ENCODE measurements around the gene TERB1. TPM values are rescaled to one million over a fixed set of nuclear protein-coding genes. Genes with fewer than 3 reads are reported as not detected.

TERB1 gene
- total RNA-seq, 5 donors from 2014 or later (not counting 1 experiment from before 2014, with no cell fraction given) = 0.10 to 0.12 TPM; not detected in 3

GRCh38 chr16:66832190-66832589 lies 30.8 kb upstream of the TERB1 start:
- no CpG with 5 or more reads among the region's 3 CpGs for WGBS (ENCODE audit: insufficient coverage)
- ATAC-seq (replicated peaks in 1 of 4) (no peak), DNase-seq (no peak)
- peaks cover 0 to 19% of the 10 kb centered on the region in 2 experiments for H3K27me3 ChIP-seq (replicated peaks in 1 of 2; ENCODE audit: control insufficient read depth in 2 of 2, extremely low read depth in 1 of 2, insufficient read depth in 2 of 2, low read length in 1 of 2)
- H3K27ac ChIP-seq (ENCODE audit: low read length) = no peak overlapping the region
- Mint-ChIP-seq H3K4me1 (peaks cover 21 to 28% (median 28%) of the 10 kb centered on the region in 3 donors), H3K27me3 (peaks cover 0 to 5% of the 10 kb centered on the region in 2 donors), H3K4me3 (peak overlapping the region in 1 of 3 donors; percentile 67), H3K36me3 (peaks cover 3% of the 10 kb centered on the region), H3K9me3 (no peaks in the 10 kb centered on the region), H3K27ac (no peak overlapping the region)
- no peak overlapping the region for H3K4me3 ChIP-seq (ENCODE audit: control insufficient read depth in 1 of 2, extremely low read depth in 1 of 2, low read length in 1 of 2)
- H3K9me3 ChIP-seq = no peaks in the 10 kb centered on the region
- ChIA-PET CTCF (interaction anchor here (0.6 to 3.9 kb wide), 3 partner anchors 36 to 987 kb away, joined by 3 to 38 read pairs (median 6); no protein-coding TSS in a partner anchor), POLR2A (no interaction called here)
- H3K36me3 ChIP-seq (ENCODE audit: control insufficient read depth in 2 of 2, extremely low read depth in 1 of 2, insufficient read depth in 1 of 2, low read length in 1 of 2) = peaks cover 0 to 5% of the 10 kb centered on the region in 2 donors
- peaks cover 8 to 28% of the 10 kb centered on the region in 2 experiments for H3K4me1 ChIP-seq (ENCODE audit: control insufficient read depth in 1 of 2, extremely low read depth in 1 of 2, insufficient read depth in 2 of 2, low read length in 2 of 2)

DNA sequence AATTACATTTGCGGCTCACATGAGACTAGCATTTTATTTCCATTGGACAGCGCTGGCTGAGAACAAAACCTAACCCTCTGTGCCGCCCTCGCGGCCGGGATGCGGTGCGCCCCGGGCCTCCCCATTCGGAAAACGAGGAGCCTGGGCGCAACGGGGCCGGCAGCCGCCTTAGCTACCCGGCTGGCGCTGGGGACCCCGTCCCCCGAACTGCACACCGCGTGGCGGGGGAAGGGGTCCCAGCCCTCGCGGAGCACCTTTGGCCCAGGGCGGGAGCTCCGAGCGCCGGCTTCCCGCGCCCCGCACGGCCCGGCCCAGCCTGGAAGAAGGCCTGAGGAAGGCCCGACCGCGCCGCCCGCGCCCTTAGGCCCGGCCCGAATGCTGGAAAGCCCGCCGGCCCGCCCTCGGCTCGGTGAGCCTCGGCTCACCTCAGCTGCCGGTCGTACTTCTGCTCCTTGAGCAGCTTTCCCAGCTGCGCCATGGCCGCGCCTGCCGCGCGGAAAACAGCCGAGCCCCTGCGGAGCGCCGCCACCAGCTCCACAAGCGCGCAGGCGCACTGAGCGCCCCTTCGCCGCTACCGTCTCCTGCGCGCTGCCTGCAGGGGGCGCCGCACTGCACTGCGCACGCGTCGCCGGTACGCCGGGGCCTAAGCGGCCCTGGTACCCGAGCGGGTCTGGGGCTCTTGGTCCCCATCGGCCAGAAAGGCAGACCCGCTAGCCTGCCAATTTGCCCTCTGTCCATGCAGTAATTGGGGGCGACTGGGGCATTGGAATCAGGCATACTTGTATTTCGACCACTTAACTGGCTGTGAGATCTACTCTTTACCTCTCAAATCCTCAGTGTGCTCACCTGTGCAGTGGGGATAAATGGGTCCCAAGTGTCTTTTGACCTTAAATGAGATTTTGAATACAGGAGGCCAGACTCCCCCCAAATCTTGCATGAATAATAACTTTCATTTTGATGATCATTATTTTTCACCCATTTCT lies 29.3 kb upstream of the TERB1 start, which contains the start of gene NAE1:
Gene NAE1, minus strand, starts transcription at position 555 of the 983 bp plus-strand sequence. Its CDS starts 77 bp downstream, at position 478.
- CTCF ChIA-PET = interaction anchor here (0.5 to 3.9 kb wide), 24 partner anchors 9 to 837 kb away, joined by 3 to 38 read pairs (median 4); partner anchors contain the start of genes CMTM3 (in 1 of the 2), DYNC1LI2 (in 1 of the 2), PDP2 (in 1 of the 2) and TMEM208 (in 1 of the 2)
- H3K27ac Mint-ChIP-seq = peak within 1 kb of the TSS in 1 of 2 donors; percentile 48
- no peaks in the 10 kb centered on the region for H3K9me3 ChIP-seq
- peaks cover 31 to 38% (median 36%) of the 10 kb centered on the region in 3 donors for H3K4me1 Mint-ChIP-seq
- no peak within 1 kb of the TSS for H3K27ac ChIP-seq (ENCODE audit: low read length)
- H3K4me3 ChIP-seq (ENCODE audit: control insufficient read depth in 1 of 2, extremely low read depth in 1 of 2, low read length in 1 of 2) = peak within 1 kb of the TSS; percentile 64 to 90
- DNase-seq (peak; percentile 74 to 97 (median 86)), ATAC-seq (replicated peaks in 1 of 4) (peak; percentile 94 to 99 (median 95))
- POLR2A ChIA-PET = interaction anchor here in 1 of 2 donors (0.6 to 0.7 kb wide), 3 partner anchors 33 to 1446 kb away, joined by 3 read pairs; no protein-coding TSS in a partner anchor
- peak within 1 kb of the TSS; percentile 67 to 77 (median 76) for H3K4me3 Mint-ChIP-seq
- H3K4me1 ChIP-seq (ENCODE audit: control insufficient read depth in 1 of 2, extremely low read depth in 1 of 2, insufficient read depth in 2 of 2, low read length in 2 of 2) = peaks cover 8 to 28% of the 10 kb centered on the region in 2 experiments
- WGBS (ENCODE audit: insufficient coverage) = under 1% methylated on average over 82 of the region's 84 CpGs
- H3K9me3 Mint-ChIP-seq = no peaks in the 10 kb centered on the region
- H3K27me3 ChIP-seq (replicated peaks in 1 of 2; ENCODE audit: control insufficient read depth in 2 of 2, extremely low read depth in 1 of 2, insufficient read depth in 2 of 2, low read length in 1 of 2) = peaks cover 0 to 14% of the 10 kb centered on the region in 2 experiments
- peaks cover 0 to 5% of the 10 kb centered on the region in 2 donors for H3K27me3 Mint-ChIP-seq
- H3K36me3 ChIP-seq (ENCODE audit: control insufficient read depth in 2 of 2, extremely low read depth in 1 of 2, insufficient read depth in 1 of 2, low read length in 1 of 2) = peaks cover 0 to 16% of the 10 kb centered on the region in 2 donors
- H3K36me3 Mint-ChIP-seq = peaks cover 12% of the 10 kb centered on the region

GRCh38 chr16:66824006-66824405 lies 22.6 kb upstream of the TERB1 start:
- no peak overlapping the region for H3K27ac ChIP-seq (ENCODE audit: low read length)
- ChIA-PET CTCF (interaction anchor here in 1 of 2 donors (0.5 to 0.6 kb wide), 4 partner anchors 44 to 220 kb away, joined by 3 read pairs; no protein-coding TSS in a partner anchor), POLR2A (no interaction called here)
- H3K27ac Mint-ChIP-seq = no peak overlapping the region
- ATAC-seq (replicated peaks in 1 of 4) (no peak), DNase-seq (no peak)
- 86% methylated on average over 1 of the region's 4 CpGs for WGBS (ENCODE audit: insufficient coverage)
- peaks cover 7 to 53% of the 10 kb centered on the region in 2 donors for H3K36me3 ChIP-seq (ENCODE audit: control insufficient read depth in 2 of 2, extremely low read depth in 1 of 2, insufficient read depth in 1 of 2, low read length in 1 of 2)
- H3K4me1 Mint-ChIP-seq = peaks cover 29 to 30% (median 29%) of the 10 kb centered on the region in 3 donors
- no peaks in the 10 kb centered on the region for H3K27me3 Mint-ChIP-seq
- H3K9me3 ChIP-seq = no peaks in the 10 kb centered on the region
- peaks cover 2 to 11% of the 10 kb centered on the region in 2 experiments for H3K4me1 ChIP-seq (ENCODE audit: control insufficient read depth in 1 of 2, extremely low read depth in 1 of 2, insufficient read depth in 2 of 2, low read length in 2 of 2)
- H3K4me3 ChIP-seq (ENCODE audit: control insufficient read depth in 1 of 2, extremely low read depth in 1 of 2, low read length in 1 of 2) = no peak overlapping the region
- H3K36me3 Mint-ChIP-seq = peaks cover 29% of the 10 kb centered on the region
- no peaks in the 10 kb centered on the region for H3K9me3 Mint-ChIP-seq
- no peaks in the 10 kb centered on the region for H3K27me3 ChIP-seq (replicated peaks in 1 of 2; ENCODE audit: control insufficient read depth in 2 of 2, extremely low read depth in 1 of 2, insufficient read depth in 2 of 2, low read length in 1 of 2)
- H3K4me3 Mint-ChIP-seq = no peak overlapping the region

- Mint-ChIP-seq H3K9me3 (no peaks in the 10 kb centered on the region), H3K27me3 (no peaks in the 10 kb centered on the region), H3K36me3 (peaks cover 55% of the 10 kb centered on the region), H3K27ac (no peak overlapping the region), H3K4me3 (no peak overlapping the region), H3K4me1 (no peaks in the 10 kb centered on the region)
- 85% methylated on average over 2 of the region's 2 CpGs for WGBS (ENCODE audit: insufficient coverage)
- ATAC-seq (replicated peaks in 1 of 4) (no peak), DNase-seq (no peak)
- Histone ChIP-seq H3K27ac (ENCODE audit: low read length) (no peak overlapping the region), H3K4me1 (ENCODE audit: control insufficient read depth in 1 of 2, extremely low read depth in 1 of 2, insufficient read depth in 2 of 2, low read length in 2 of 2) (no peaks in the 10 kb centered on the region), H3K27me3 (replicated peaks in 1 of 2; ENCODE audit: control insufficient read depth in 2 of 2, extremely low read depth in 1 of 2, insufficient read depth in 2 of 2, low read length in 1 of 2) (no peaks in the 10 kb centered on the region), H3K36me3 (ENCODE audit: control insufficient read depth in 2 of 2, extremely low read depth in 1 of 2, insufficient read depth in 1 of 2, low read length in 1 of 2) (peaks cover 12 to 77% of the 10 kb centered on the region in 2 donors), H3K9me3 (no peaks in the 10 kb centered on the region), H3K4me3 (ENCODE audit: control insufficient read depth in 1 of 2, extremely low read depth in 1 of 2, low read length in 1 of 2) (no peak overlapping the region)
- POLR2A ChIA-PET = no interaction called here
- CTCF ChIA-PET = no interaction called here
Measured at GRCh38 chr16:66814734-66815133, 13.3 kb upstream of the TERB1 start.

- WGBS (ENCODE audit: insufficient coverage) = 100% methylated on average over 3 of the region's 7 CpGs
- Mint-ChIP-seq H3K36me3 (peaks cover 54% of the 10 kb centered on the region), H3K27me3 (no peaks in the 10 kb centered on the region), H3K4me3 (no peak overlapping the region), H3K27ac (no peak overlapping the region), H3K9me3 (no peaks in the 10 kb centered on the region), H3K4me1 (no peaks in the 10 kb centered on the region)
- ATAC-seq (replicated peaks in 1 of 4) (no peak), DNase-seq (no peak)
- POLR2A ChIA-PET = interaction anchor here in 1 of 2 donors (0.5 kb wide), 1 partner anchor 28 kb away, joined by 3 read pairs; no protein-coding TSS in a partner anchor
- CTCF ChIA-PET = no interaction called here
- Histone ChIP-seq H3K36me3 (ENCODE audit: control insufficient read depth in 2 of 2, extremely low read depth in 1 of 2, insufficient read depth in 1 of 2, low read length in 1 of 2) (peaks cover 12 to 72% of the 10 kb centered on the region in 2 donors), H3K9me3 (no peaks in the 10 kb centered on the region), H3K4me3 (ENCODE audit: control insufficient read depth in 1 of 2, extremely low read depth in 1 of 2, low read length in 1 of 2) (no peak overlapping the region), H3K27ac (ENCODE audit: low read length) (no peak overlapping the region), H3K27me3 (replicated peaks in 1 of 2; ENCODE audit: control insufficient read depth in 2 of 2, extremely low read depth in 1 of 2, insufficient read depth in 2 of 2, low read length in 1 of 2) (no peaks in the 10 kb centered on the region), H3K4me1 (ENCODE audit: control insufficient read depth in 1 of 2, extremely low read depth in 1 of 2, insufficient read depth in 2 of 2, low read length in 2 of 2) (no peaks in the 10 kb centered on the region)
Measured at GRCh38 chr16:66811043-66811442, 9.7 kb upstream of the TERB1 start.

- ChIA-PET POLR2A (interaction anchor here in 1 of 2 donors (0.5 kb wide), 1 partner anchor 27 kb away, joined by 3 read pairs; no protein-coding TSS in a partner anchor), CTCF (no interaction called here)
Measured at GRCh38 chr16:66810391-66810790, 9.0 kb upstream of the TERB1 start.

More at GRCh38 chr16:66810391-66810790, 9.0 kb upstream of the TERB1 start:
- no peak for ATAC-seq (replicated peaks in 1 of 4)
- H3K9me3 ChIP-seq = no peaks in the 10 kb centered on the region
- H3K4me1 Mint-ChIP-seq = no peaks in the 10 kb centered on the region
- no peaks in the 10 kb centered on the region for H3K27me3 ChIP-seq (replicated peaks in 1 of 2; ENCODE audit: control insufficient read depth in 2 of 2, extremely low read depth in 1 of 2, insufficient read depth in 2 of 2, low read length in 1 of 2)
- no peaks in the 10 kb centered on the region for H3K4me1 ChIP-seq (ENCODE audit: control insufficient read depth in 1 of 2, extremely low read depth in 1 of 2, insufficient read depth in 2 of 2, low read length in 2 of 2)
- H3K36me3 Mint-ChIP-seq = peaks cover 54% of the 10 kb centered on the region
- WGBS (ENCODE audit: insufficient coverage) = 86% methylated on average over 1 of the region's 4 CpGs
- H3K27ac ChIP-seq (ENCODE audit: low read length) = no peak overlapping the region
- H3K36me3 ChIP-seq (ENCODE audit: control insufficient read depth in 2 of 2, extremely low read depth in 1 of 2, insufficient read depth in 1 of 2, low read length in 1 of 2) = peaks cover 7 to 71% of the 10 kb centered on the region in 2 donors
- H3K4me3 Mint-ChIP-seq = no peak overlapping the region
- no peak overlapping the region for H3K27ac Mint-ChIP-seq
- no peak for DNase-seq
- H3K9me3 Mint-ChIP-seq = no peaks in the 10 kb centered on the region
- no peaks in the 10 kb centered on the region for H3K27me3 Mint-ChIP-seq
- no peak overlapping the region for H3K4me3 ChIP-seq (ENCODE audit: control insufficient read depth in 1 of 2, extremely low read depth in 1 of 2, low read length in 1 of 2)
